Measurements from ENCODE around the gene INVS. TPM values are rescaled to one million over a fixed set of nuclear protein-coding genes. Genes with fewer than 3 reads are reported as not detected.
"Not testable (repeated sequence)": the region's sequence is repeated elsewhere in the genome, so short reads cannot be mapped to it uniquely, and the experiment has no call there.

Gene INVS, protein sequence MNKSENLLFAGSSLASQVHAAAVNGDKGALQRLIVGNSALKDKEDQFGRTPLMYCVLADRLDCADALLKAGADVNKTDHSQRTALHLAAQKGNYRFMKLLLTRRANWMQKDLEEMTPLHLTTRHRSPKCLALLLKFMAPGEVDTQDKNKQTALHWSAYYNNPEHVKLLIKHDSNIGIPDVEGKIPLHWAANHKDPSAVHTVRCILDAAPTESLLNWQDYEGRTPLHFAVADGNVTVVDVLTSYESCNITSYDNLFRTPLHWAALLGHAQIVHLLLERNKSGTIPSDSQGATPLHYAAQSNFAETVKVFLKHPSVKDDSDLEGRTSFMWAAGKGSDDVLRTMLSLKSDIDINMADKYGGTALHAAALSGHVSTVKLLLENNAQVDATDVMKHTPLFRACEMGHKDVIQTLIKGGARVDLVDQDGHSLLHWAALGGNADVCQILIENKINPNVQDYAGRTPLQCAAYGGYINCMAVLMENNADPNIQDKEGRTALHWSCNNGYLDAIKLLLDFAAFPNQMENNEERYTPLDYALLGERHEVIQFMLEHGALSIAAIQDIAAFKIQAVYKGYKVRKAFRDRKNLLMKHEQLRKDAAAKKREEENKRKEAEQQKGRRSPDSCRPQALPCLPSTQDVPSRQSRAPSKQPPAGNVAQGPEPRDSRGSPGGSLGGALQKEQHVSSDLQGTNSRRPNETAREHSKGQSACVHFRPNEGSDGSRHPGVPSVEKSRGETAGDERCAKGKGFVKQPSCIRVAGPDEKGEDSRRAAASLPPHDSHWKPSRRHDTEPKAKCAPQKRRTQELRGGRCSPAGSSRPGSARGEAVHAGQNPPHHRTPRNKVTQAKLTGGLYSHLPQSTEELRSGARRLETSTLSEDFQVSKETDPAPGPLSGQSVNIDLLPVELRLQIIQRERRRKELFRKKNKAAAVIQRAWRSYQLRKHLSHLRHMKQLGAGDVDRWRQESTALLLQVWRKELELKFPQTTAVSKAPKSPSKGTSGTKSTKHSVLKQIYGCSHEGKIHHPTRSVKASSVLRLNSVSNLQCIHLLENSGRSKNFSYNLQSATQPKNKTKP
- 10 to 100 TPM; 12.2 to 15.5 TPM for total RNA-seq

DNA sequence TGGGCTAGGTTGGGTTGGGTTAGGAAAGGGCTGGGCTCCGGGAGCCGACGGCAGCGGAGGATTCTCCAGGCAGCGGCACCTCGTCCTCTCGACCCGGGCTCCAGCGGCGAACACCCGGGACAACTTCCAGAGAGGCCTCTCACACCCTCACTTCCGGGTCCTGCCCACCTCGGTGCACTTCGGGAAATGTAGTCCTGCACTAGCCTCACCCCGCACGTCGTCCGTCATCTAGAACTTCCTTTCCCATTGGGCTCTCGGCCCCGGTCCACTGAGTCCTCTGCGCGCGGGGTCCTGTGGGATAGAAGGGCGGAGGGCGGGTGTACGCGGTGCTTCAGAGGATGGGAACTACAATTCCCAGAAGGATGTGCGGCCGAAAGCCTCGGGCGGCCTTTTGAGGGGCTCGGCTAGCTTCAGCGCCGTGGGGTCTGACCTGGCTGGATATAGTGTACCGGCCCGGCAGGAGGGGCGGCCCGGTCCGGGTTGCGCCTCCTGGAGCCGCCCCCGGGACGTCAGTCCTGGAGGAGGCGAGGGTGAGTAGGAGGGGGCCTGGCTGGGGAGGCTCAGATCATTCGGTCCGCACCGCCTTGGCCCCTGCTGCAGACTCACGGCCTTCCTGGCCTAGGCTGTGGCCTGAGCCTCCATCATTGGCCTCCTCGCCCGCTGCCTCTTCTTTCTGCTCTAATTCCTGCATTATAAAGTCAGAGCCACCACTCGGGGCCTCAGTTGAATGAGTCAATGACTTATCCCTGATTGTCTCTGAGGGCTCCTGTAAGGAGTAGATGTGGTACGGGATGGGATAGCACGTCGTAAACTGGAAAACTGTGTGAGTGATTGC is at the start of gene INVS, which contains the start of gene ERP44:
Gene INVS (plus strand): TSS at position 357 of the 835 bp plus-strand sequence. CDS start 5,279 bp downstream, outside the sequence.
Gene ERP44 (minus strand): TSS at position 114 of the 835 bp plus-strand sequence. CDS start 160 bp downstream, outside the sequence.
- ATAC-seq (replicated peaks in 1 of 2): peak; percentile 98 to 99

DNA sequence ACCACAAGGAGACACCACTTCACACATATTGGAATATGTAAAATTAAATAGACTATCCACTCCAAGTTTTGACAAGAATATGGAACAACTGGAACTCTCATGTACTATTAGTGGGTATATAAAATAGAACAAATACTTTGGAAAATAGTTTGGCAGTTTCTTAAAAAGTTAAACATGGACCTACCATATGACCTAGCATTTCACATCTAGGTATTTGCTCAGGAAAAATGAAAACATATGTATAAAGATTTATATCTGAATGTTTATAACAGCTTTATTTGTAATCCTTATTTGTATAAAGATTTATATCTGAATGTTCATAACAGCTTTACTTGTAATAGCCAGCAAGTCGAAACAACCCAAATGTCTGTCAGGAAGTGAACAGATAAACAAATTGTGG is 49.5 kb upstream of the INVS start:
- no peak overlapping the region for H3K27ac Mint-ChIP-seq
- H3K36me3 Mint-ChIP-seq (ENCODE audit: insufficient read depth in 2 of 2): peaks cover 2 to 9% of the 10 kb centered on the region in 2 donors
- H3K27me3 Mint-ChIP-seq (ENCODE audit: low read depth): no peaks in the 10 kb centered on the region
- peaks cover 12% of the 10 kb centered on the region for H3K4me1 Mint-ChIP-seq (ENCODE audit: low read depth)
- no peak overlapping the region for H3K4me3 Mint-ChIP-seq
- ATAC-seq (replicated peaks in 1 of 2) (no peak), DNase-seq (no peak)
- H3K9me3 Mint-ChIP-seq: no peaks in the 10 kb centered on the region

More for the DNA sequence above, at the start of gene INVS, which contains the start of gene ERP44:
- Mint-ChIP-seq H3K4me1 (ENCODE audit: low read depth) (peaks cover 38% of the 10 kb centered on the region), H3K36me3 (ENCODE audit: insufficient read depth in 2 of 2) (peaks cover 1 to 7% of the 10 kb centered on the region in 2 donors), H3K9me3 (no peaks in the 10 kb centered on the region), H3K27ac (peak within 1 kb of the TSS; percentile 97), H3K4me3 (peak within 1 kb of the TSS; percentile 97 to 98), H3K27me3 (ENCODE audit: low read depth) (no peaks in the 10 kb centered on the region)
- peak; percentile 95 to 98 for DNase-seq

DNA sequence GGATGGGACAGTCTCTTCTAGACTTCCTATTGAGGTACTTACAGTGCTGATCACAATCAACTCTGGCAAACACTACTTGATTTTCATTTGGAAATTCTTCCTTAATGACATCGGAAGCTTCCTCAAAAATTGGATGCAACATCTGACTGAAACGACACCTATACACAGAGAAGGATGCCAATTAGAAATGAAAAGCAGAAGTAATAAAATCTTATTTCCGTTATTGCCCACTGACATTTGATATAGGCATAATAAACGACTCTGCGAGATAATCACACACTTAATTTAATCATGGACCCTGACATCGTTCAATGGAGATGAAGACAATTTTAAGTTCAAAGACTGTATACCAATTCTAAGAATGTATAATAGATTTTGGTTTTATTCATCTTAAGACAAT is 46.7 kb upstream of the INVS start:
- H3K36me3 Mint-ChIP-seq (ENCODE audit: insufficient read depth in 2 of 2): peaks cover 0 to 3% of the 10 kb centered on the region in 2 donors
- no peak overlapping the region for H3K4me3 Mint-ChIP-seq

DNA sequence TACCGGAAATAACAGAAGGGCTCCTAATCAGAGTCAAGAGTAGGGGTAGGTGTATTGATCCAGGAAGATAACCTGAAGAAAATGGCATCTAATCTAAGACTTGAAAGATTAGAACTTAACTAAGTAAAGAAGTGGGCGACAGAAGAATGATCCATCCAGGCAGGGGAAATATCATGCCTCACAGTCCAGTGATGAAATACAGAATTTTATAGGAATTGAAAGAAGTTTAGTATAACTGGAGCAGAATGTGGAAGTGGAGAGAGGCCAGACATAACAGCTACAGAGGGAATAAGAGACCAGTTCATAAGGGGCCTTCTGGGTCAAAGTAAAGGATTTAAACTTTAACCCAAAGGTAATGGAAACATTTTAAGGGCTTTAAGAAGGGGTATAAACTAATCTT is 42.5 kb upstream of the INVS start:
- Mint-ChIP-seq H3K9me3 (no peaks in the 10 kb centered on the region), H3K4me3 (no peak overlapping the region), H3K27me3 (ENCODE audit: low read depth) (no peaks in the 10 kb centered on the region), H3K4me1 (ENCODE audit: low read depth) (no peaks in the 10 kb centered on the region), H3K27ac (peak overlapping the region; percentile 86), H3K36me3 (ENCODE audit: insufficient read depth in 2 of 2) (peaks cover 0 to 2% of the 10 kb centered on the region in 2 donors)
- ATAC-seq (replicated peaks in 1 of 2) (no peak), DNase-seq (no peak)

More for the DNA sequence above, 46.7 kb upstream of the INVS start:
- no peak overlapping the region for H3K27ac Mint-ChIP-seq
- H3K27me3 Mint-ChIP-seq (ENCODE audit: low read depth): no peaks in the 10 kb centered on the region
- ATAC-seq (replicated peaks in 1 of 2) (no peak), DNase-seq (no peak)
- peaks cover 5% of the 10 kb centered on the region for H3K4me1 Mint-ChIP-seq (ENCODE audit: low read depth)
- no peaks in the 10 kb centered on the region for H3K9me3 Mint-ChIP-seq

DNA sequence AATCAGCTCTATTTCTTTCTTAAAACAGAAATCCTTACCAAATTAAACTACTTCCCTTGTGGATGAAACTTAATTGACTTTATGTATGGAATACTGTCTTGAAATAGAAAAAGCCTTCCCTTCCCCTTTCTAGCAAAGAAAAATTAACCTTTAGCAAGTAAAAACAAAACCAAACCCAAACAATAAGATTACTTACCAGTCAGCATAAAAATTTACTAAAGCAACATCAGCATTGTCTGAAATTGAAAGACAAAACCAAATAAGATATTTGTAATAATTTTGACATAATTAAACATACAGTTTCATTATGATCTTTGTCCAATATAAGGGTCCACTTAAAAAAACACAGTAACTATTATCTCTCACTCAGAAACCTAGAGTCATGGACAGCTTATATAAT is 41.4 kb upstream of the INVS start:
- H3K4me1 Mint-ChIP-seq (ENCODE audit: low read depth): no peaks in the 10 kb centered on the region
- H3K4me3 Mint-ChIP-seq: no peak overlapping the region
- H3K36me3 Mint-ChIP-seq (ENCODE audit: insufficient read depth in 2 of 2): no peaks in the 10 kb centered on the region
- H3K27ac Mint-ChIP-seq: no peak overlapping the region
- ATAC-seq (replicated peaks in 1 of 2) (no peak), DNase-seq (no peak)
- no peaks in the 10 kb centered on the region for H3K9me3 Mint-ChIP-seq
- H3K27me3 Mint-ChIP-seq (ENCODE audit: low read depth): no peaks in the 10 kb centered on the region

DNA sequence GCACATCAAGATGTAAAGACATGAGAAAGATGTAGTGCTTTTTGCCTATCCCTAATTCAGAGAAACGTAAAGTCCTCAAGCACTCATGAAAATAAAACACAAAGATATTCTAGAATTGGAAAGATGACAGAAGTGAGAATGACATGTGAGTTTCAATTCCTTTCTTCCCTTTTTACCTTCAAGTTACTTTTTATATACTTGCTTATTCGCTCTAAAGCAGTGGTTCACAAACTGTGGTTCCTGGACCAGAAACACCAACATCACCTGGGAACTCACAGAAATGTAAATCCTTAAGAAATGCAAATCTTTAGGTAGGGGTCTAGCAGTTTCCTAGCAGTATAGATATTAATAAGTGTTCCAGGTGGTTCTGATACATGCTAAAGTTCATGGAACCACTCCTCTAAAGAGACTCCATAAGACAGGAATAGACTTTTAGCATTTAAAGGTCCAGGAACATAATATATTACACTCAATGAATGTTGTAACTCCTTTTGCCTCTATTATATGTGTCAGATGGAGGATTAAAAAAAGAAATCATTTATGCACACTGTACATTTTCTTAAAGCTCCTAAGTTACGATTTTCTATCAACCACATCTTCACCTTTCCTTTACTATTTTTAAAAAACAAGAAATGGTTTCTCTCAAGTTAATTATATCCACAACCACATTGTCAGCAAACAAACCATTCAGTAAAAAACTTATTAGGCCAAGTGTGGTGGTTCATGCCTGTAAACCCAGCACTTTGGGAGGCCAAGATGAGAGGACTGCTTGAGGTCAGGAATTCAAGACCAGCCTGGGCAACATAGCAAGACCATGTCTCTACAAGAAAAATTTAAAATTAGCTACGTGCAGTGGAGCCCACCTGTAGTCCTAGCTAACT is 40.1 kb upstream of the INVS start:
- Mint-ChIP-seq H3K4me1 (ENCODE audit: low read depth) (no peaks in the 10 kb centered on the region), H3K36me3 (ENCODE audit: insufficient read depth in 2 of 2) (no peaks in the 10 kb centered on the region), H3K27me3 (ENCODE audit: low read depth) (no peaks in the 10 kb centered on the region), H3K27ac (no peak overlapping the region), H3K4me3 (no peak overlapping the region), H3K9me3 (no peaks in the 10 kb centered on the region)
- ATAC-seq (replicated peaks in 1 of 2) (no peak), DNase-seq (no peak)

DNA sequence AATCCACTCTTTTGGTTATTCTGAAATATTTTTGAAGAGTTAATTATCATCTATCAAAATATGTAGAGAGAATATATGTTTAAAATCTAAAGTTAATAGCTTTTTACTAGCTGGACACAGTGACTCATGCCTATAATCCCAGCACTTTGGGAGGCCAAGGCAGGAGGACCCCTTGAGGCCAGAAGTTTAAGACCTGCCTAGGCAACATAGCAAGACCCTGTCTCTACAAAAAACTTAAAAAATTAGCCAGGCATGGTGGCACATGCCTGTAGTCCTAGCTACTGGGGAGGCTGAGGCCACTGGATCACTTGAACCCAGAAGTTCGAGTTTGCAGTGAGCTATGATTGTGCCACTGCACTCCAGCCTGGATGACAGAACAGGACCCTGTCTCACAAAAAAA is 36.4 kb upstream of the INVS start:
- not testable (repeated sequence) for H3K4me1 Mint-ChIP-seq (ENCODE audit: low read depth); ATAC-seq (replicated peaks in 1 of 2)

DNA sequence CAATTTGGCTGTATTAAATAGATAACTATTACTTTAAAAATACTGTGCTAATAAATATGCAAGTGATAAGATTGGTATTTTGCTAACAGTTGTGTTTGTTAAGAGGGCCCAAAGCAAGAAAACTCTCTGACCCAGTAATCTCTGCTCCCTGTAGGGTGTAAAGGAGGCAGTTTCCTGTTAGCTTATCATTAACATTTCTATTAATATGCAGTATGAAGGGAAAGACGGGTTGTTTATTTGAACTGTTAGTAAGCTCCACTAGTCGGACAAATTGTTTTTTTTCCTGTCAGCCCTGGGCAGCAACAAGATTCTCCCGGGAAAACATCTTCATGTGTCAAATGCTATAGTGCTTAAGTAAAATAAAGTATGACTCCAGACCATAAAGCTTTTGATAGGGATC is 35.9 kb upstream of the INVS start:
- H3K4me3 Mint-ChIP-seq: no peak overlapping the region
- DNase-seq: no peak
- H3K27ac Mint-ChIP-seq: no peak overlapping the region
- no peaks in the 10 kb centered on the region for H3K9me3 Mint-ChIP-seq
- no peaks in the 10 kb centered on the region for H3K27me3 Mint-ChIP-seq (ENCODE audit: low read depth)
- no peaks in the 10 kb centered on the region for H3K36me3 Mint-ChIP-seq (ENCODE audit: insufficient read depth in 2 of 2)
- no peak for ATAC-seq (replicated peaks in 1 of 2)
- H3K4me1 Mint-ChIP-seq (ENCODE audit: low read depth): peaks cover 6% of the 10 kb centered on the region

More for the DNA sequence above, 36.4 kb upstream of the INVS start:
- H3K27ac Mint-ChIP-seq; H3K4me3 Mint-ChIP-seq; H3K27me3 Mint-ChIP-seq (ENCODE audit: low read depth); DNase-seq; H3K36me3 Mint-ChIP-seq (ENCODE audit: insufficient read depth in 2 of 2); H3K9me3 Mint-ChIP-seq: not testable (repeated sequence)

DNA sequence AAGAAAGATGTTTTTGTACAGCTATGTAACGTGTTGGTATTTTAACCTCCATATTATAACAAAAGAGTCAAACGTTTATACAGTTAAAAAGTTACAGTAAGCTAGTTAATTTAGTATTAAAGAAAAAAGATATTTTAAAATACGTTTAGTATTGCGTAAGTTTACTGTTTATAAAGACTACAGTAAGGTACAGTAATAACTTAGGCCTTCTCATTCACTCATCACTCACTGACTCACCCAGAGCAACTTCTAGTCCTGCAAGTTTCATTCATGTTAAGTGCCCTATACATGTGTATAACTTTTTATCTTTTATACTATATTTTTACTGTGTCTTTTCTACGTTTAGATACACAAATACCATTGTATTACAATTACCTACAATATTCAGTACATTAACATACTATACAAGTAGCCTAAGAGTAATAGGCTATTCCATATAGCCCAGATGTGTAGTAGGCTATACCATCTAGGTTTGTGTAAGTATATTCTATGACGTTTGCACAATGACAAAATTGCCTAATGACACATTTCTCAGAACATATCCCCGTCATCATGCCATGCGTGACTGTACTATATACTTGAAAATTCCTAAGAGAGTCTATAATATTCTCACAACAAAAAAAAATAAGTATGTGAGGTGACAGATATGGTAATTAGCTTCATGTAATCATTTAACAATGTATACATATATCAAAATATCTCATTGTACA is 34.0 kb upstream of the INVS start:
- peaks cover 0 to 1% of the 10 kb centered on the region in 2 donors for H3K36me3 Mint-ChIP-seq (ENCODE audit: insufficient read depth in 2 of 2)

DNA sequence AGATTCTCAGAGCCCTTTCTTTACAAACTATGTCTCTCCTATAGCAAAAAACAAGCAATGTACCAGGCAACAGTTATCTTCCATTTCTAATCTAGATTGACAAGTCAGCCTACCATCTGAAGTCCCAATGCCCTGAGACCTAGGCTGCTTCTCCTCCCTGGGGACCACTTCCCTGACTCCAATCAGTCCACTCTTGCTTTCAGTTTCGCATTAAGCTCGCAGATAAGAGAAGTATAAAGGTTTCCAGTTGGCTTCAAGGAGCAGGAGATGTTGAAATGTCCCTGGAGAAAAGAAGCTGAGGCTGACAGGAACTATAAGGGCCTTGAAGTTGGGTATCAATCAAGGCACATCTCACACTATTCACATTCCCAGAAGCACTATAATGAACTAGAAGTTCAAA is 32.5 kb upstream of the INVS start:
- no peaks in the 10 kb centered on the region for H3K27me3 Mint-ChIP-seq (ENCODE audit: low read depth)
- peaks cover 0 to 1% of the 10 kb centered on the region in 2 donors for H3K36me3 Mint-ChIP-seq (ENCODE audit: insufficient read depth in 2 of 2)
- H3K4me3 Mint-ChIP-seq: no peak overlapping the region
- H3K9me3 Mint-ChIP-seq: no peaks in the 10 kb centered on the region
- no peak overlapping the region for H3K27ac Mint-ChIP-seq
- peaks cover 11% of the 10 kb centered on the region for H3K4me1 Mint-ChIP-seq (ENCODE audit: low read depth)
- ATAC-seq (replicated peaks in 1 of 2) (no peak), DNase-seq (no peak)

More for the DNA sequence above, 34.0 kb upstream of the INVS start:
- DNase-seq: no peak
- no peak overlapping the region for H3K4me3 Mint-ChIP-seq
- no peak overlapping the region for H3K27ac Mint-ChIP-seq
- no peaks in the 10 kb centered on the region for H3K27me3 Mint-ChIP-seq (ENCODE audit: low read depth)
- peaks cover 6% of the 10 kb centered on the region for H3K4me1 Mint-ChIP-seq (ENCODE audit: low read depth)
- ATAC-seq (replicated peaks in 1 of 2): no peak
- H3K9me3 Mint-ChIP-seq: no peaks in the 10 kb centered on the region

DNA sequence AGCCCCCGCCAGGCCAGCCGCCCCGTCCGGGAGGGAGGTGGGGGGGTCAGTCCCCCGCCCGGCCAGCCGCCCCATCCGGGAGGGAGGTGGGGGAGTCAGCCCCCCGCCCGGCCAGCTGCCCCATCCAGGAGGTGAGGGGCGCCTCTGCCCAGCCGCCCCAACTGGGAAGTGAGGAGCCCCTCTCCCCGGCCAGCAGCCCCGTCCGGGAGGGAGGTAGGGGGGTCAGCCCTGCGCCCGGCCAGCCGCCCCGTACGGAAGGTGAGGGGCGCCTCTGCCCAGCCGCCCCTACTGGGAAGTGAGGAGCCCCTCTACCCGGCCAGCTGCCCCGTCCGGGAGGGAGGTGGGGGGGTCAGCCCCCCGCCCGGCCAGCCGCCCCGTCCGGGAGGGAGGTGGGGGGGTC is 31.1 kb upstream of the INVS start:
- not testable (repeated sequence) for H3K9me3 Mint-ChIP-seq; H3K4me3 Mint-ChIP-seq; H3K27me3 Mint-ChIP-seq (ENCODE audit: low read depth); H3K27ac Mint-ChIP-seq; H3K36me3 Mint-ChIP-seq (ENCODE audit: insufficient read depth in 2 of 2); DNase-seq; ATAC-seq (replicated peaks in 1 of 2)
- H3K4me1 Mint-ChIP-seq (ENCODE audit: low read depth): peaks cover 17% of the 10 kb centered on the region

All from activated T-cell treated with anti-CD3 and anti-CD28 coated beads, Interleukin-2, amount 50 U/mL, for 72 hours (primary cell).